NB4 (cell line): ENCODE results near the gene RASL11A.

Source experiments
- CTCF ChIP-seq: IDR thresholded peaks from one replicate; pipeline ENCODE4 v1.5.1; 2012; ENCODE audit warnings: low read depth, low read length
- MAX ChIP-seq: IDR thresholded peaks from 2 replicates; pipeline ENCODE4 v1.6.1; 2011; ENCODE audit warnings: low read depth, low read length
- MYC ChIP-seq: IDR thresholded peaks from 2 replicates; pipeline ENCODE4 v1.6.1; 2011; ENCODE audit warnings: low read depth, low read length
- POLR2A ChIP-seq: IDR thresholded peaks from 2 replicates; pipeline ENCODE4 v1.6.1; 2011; ENCODE audit warnings: mild to moderate bottlenecking; ENCODE audit not compliant: insufficient read length; ENCODE audit errors: extremely low read depth

GRCh38 chr13:27236478-27236877 lies 34.2 kb upstream of the RASL11A start:
- TF ChIP-seq CTCF (no peak), POLR2A (no peak), MAX (no peak), MYC (no peak)
